Stimulated activated CD4-positive, alpha-beta T cell treated with anti-CD3 and anti-CD28 coated beads, Interleukin-15, amount 100 ng/mL, for 48 hours (primary cell): ENCODE data around the gene STK32B.
"Not testable (repeated sequence)": the region's sequence is repeated elsewhere in the genome, so short reads cannot be mapped to it uniquely, and the experiment has no call there.

ENCODE experiments used
- DNase-seq, 2 donors: peaks; one replicate each; pipeline ENCODE4 v3.0.0-alpha.2; 2020; ENCODE audit warnings: low read depth in 2 of 2

STK32B gene

DNA sequence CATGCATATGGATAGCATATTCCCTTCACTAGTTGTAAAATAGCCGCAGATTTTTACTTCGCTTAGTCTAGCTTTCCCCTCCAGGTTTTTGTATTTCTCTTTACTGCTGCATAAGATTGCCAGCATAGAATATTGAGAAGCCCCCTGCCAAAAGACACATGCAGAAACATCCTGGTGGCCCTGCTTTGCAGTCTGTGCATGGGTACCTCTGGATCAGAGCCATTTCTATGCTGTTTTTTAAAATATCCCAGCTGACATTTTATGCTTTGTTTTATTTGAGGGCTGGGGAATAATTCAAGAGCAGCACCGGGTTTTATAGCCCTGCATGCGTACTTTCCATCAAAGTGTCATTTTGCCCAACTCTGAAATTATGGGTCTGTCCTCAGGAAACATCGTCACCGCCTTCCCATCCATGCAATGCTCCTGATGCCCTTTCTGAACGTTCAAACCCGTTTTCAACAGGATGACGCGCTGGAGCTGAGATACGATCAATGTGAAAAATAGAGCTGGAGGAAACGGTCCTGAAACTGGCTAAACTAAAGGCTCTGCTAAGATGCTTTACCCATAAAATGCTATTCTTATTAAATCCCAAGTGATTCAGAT is 342.7 kb downstream of the STK32B start:
- DNase-seq: no peak

DNA sequence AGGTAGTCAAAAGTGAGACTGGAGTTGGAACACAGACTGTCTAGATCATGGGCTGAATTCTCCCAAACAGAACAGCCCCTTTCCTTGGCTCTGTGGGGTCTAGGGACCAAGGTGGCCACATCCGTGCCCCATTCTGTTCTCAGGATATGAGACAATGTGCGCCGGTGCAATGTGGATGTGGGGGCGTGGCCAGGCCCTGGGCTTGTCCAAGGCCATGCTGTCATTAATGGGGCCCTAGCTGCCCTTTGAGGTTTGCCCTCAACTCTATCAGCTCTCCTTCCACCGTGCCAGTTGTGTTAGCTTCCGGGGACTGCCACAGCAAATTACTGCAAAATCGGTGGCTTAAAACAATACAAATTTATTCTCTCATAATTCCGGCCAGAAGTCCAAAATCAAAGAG is 344.5 kb downstream of the STK32B start:
- DNase-seq: no peak

DNA sequence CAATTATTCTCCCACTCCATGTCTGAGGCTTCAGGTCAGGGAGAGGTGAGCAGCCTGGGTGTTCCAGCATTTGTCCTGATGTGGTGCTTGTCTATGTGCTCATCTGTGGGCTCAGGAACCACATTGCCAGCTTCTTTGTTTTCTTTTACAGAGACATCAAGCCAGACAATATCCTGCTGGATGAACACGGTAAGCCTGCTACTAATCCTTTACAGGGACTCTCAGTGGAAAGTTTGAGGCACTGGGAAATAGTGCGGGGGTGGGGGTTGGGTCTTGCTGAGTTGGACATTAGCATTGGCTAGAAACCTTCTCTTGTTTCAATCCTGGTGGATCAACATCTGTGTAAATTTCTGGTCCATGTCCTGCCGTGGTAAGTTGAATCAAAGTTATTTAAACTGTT is 346.8 kb downstream of the STK32B start:
- no peak for DNase-seq

DNA sequence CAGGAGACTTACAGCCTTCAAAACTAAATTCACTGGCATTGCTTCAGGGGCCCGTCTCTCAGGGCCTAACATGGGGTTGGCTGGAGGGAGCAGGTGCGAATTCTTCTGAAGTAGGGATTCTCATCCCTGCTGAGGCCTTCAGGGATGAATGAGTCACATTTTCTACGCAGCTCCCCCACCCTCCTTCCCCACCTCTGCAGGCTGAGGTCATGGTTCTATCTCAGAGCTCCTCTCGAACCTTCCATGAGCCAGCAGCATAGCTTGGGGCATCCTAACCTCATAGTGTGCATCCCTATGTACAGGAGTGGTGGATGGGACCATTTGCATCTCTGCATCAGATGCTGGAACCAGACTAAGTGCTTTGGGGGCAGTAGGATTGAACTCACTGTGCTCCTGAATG is 347.8 kb downstream of the STK32B start:
- DNase-seq: no peak

DNA sequence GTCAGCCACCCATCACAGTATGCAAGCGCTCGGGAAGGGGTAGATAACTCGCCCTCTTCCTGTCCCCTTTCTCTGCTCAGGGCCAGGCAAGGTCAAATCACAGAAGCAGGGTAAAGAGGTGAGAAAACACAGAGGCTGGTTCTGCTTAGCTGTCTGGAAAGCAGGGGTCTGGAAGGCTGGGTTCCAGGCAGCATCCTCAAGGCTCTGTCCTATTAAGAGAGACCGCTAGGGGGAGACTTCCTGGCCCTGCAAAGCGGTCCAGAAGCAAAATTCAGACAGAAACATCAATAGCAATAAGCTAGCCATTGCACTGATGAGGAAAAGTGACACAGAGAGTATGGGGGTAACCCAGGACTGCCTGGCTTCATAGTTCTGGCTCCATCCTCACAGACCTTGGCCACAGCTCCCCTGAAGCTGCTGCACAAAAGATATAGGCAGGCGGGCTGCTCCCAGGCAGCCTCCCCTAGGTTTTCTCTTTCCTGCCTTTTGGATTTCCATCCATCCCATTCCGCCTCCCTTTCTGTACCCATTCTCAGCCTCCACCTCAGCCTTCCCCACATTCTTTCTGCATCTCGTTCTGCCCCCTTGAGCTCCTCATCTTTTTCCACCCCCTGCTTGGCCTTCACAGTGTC is 348.6 kb downstream of the STK32B start:
- no peak for DNase-seq

DNA sequence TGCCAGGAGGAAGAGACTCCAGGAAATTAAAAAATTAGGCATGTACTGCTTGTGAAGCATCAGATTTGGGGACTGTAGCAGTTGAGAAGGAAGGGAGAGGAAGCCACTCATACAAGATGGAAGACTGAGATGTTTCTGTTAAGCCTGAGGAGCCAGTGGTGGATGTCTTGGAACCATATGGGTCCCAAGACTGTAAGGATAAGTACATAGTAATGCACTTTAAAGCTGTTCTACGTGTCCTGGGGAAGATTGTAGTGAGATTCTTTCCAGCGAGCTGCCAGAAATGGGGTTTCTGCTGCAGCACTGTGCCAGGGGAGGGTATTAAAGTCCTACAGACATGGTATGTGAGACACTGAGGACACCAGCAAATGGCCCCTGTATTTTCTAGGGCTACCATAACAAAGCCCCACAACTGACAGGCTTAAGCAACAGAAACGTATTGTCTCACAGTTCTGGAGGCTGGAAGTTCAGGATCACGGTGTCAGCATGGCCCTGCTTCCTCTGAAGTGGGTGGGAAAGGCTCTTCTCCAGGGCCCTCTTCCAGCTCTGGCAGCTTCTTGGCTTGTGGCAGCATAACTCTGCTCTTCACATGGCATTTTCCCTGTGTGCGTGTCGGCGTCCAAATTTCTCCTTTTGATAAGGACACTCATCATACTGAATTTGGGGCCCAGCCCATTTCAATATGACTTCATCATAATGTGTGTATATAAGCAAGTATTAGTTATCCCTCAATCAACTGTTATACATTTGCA is 352.6 kb downstream of the STK32B start:
- no peak for DNase-seq

DNA sequence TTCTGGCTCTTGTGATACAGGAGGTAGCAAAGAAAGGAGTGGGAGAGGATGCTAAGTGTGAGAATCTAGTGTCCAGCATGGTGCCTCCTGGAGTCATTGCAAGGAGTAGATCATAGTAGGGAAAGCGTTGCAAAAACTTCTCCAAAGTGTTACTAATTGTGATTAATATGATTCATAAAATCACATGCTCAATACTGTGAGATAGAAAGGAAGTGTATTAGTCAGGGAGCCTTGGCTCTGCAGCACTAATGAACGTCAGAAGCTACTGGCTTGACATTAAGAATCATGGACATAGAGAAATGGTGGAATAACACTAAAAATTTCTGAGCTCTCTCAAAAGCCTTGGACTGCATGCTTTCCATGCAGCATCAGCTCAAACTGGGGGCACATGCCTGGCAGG is 358.0 kb downstream of the STK32B start:
- DNase-seq: no peak

DNA sequence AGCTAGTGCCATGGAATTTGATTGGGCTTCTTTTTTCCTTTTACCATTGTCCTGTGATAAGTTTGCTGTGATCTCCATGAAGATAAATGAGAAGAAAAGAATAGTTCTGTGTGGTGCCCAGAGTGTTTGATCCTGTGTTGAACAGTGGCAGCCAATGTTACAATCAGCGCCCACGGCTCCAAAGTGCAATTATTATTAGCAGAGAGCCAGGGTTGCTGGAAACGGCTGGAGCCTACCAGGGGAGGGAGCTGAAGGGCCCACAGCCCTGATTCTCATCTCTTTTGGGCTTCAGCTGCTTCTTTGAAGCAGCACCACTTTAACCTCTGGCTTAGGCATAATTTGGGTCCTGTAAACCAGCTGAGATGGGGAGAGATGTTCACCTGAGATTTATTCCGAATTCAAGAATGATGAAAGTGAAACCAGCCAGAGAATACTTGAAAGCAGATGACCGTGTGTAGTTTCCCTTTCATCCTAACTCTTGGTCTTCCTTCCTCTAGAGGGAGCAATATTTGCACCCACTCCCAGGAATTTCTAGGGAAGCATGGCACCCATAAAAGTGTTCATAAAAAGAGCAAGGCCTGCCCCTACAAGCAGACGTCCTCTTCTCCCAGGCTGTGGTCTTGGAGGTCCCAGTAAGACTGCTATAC is 358.8 kb downstream of the STK32B start:
- DNase-seq: no peak

DNA sequence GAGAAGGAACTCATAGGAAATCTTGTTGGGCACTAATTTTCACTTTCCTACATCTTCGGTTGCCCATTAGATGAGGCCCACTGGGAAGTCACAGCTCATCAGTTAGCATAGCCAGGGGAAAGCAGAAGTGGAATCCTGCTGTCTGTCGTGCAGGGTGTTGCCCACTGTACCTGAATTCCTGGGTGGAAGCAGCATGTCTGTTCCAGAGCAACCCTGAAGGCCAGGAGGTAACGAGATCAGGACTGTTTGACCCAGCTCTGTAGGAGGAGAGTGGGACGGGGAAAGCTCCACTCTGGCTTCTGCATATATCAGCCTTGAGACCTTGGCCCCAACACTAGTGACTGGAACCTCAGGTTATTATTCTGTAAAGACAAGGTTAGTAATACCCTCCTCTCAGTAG is 361.0 kb downstream of the STK32B start:
- DNase-seq: no peak

DNA sequence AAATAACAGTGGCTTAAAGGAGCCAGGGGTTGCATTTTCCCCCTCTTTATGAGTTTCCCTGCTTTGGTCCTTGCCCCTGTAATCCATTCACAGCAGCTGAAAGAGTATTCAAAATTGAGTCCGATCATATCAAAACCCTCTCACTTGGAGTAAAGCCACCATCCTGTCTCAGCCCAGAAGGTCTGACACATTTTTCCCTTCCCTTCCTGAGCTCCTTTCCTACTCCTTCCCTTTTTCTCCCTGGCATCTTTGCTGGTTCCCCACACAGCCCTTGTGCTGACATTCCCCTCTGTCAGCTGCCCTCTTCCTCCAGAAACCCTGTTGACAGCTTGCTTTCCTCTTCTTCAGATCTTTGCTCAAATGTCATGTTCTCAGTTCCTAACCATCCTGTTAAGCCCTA is 361.5 kb downstream of the STK32B start:
- no peak for DNase-seq

DNA sequence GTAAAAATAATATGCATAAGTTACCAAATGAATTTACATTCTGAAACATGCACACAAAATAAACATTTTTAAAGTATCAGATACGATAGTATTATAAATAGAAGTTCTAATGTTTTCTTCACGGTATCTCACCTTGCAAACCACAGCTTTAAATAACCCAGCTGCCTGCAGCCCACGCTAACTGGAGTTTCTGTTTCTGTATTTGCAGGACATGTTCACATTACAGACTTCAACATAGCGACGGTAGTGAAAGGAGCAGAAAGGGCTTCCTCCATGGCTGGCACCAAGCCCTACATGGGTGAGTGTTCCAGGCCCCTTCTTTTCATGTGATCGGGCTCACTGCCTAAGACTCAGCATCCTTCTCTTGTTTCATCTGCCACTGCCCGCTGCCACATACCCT is 365.4 kb downstream of the STK32B start:
- no peak for DNase-seq

DNA sequence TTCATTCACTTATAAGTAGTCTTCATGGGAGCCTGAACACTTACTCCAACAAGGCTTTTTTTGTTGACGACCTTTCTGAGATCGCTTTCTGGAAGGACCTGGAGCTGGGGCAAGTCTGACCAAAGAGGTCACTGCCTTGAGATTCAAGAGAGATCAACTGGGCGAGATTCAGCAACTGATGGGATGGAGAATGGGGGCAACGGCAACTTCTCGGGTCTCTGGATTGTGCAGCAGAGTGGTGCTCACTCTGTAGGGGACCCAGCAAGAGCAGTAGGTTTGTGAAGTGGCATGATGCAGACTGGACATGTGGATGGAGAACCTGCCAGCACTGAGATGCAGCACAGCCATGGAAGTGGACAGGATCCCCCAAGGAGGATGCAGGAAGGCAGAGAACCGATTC is 369.0 kb downstream of the STK32B start:
- DNase-seq: no peak

DNA sequence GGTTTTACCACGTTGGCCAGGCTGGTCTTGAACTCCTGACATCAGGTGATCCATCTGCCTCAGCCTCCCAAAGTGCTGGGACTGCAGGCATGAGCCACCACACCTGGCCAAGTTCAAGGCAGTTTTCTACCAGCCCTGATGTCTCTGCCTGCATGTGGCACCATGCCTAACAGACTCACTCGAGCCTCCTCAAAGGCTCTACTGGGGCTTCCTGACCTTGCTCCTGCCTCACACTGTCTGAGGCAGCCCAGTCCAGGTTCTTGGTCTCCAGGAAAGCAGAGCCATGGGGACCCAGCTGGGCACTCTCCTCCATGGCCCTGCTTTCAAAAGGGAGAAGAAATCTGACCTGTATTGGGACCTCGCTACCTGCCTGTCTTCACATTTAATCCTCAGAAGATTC is 370.1 kb downstream of the STK32B start:
- DNase-seq: no peak

DNA sequence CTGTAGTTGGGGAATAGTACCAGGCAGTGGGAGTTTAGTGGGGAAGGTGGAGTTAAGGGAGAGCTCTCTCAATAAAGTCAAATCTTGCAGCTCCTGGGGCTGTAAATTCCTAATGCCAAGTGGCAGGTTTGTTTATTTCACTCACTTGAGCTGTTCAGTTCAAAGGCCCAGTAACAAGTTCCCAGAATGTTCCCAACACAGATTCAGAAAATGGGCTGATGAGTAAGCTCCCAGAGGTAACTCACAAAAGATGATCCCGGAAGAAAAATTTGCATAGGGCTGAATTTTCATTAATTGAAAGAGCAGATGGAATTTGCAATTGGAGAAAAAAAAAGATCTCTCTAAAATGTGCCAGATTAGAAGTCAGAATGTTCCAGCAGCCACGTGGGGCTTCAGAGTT is 370.9 kb downstream of the STK32B start:
- DNase-seq: no peak

DNA sequence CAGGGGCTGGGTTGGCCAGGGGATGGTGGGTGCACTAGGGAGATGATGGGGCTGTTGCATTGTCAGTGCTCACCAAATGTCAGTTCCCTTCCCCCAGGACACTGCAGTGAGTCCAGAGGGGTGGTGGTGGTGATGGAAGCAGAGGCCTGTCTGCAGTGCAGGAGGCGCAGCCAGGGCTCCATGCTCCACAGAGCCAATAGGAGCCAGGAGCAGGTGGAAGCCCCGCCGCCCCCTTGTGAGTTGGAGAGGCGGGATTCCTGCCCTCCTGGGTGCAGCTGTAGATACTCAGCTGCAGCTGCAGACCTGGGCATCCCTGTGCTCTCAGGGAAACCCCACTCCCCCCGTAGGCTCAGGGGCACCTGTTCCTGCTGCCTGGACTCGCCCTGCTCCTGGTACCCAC is 372.4 kb downstream of the STK32B start:
- DNase-seq: no peak

DNA sequence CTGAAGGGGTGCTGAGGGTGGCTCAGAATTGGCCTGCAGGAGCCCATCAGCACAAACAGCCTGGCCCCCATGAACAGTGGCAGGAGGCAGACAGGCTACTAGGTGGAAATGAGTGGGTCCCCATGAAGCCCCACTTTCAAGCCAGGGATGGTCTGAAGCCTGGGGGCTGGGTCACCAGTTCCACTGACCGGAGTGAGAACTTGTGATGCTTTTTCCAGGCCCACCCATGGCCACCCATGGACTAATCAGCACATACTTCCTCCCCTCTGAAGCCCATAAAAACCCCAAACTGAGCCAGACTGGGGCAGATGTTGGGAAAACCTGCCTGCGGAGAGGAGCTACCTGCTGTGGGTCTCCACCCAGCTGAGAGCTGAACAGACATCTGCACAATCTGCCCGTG is 372.9 kb downstream of the STK32B start:
- no peak for DNase-seq

DNA sequence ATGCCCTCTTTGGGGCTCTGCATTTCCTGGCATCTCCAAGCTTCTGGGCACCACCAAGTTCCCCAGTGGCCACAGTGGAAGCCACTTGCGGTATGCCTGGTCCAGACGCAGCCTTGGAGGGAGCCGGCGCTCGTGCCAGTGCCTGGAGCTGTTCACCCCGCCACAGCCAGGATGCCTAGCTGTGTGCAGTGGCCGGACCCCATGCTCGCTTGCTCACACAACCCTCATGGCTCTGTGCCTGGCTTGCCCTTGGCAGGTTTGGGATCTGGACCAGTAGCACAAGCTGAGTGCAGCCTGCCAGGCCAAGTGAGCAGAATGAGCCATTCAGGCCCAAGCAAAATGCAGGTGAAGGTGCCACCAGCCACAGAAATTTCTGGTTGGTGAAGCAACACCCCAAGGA is 373.6 kb downstream of the STK32B start:
- DNase-seq: no peak

DNA sequence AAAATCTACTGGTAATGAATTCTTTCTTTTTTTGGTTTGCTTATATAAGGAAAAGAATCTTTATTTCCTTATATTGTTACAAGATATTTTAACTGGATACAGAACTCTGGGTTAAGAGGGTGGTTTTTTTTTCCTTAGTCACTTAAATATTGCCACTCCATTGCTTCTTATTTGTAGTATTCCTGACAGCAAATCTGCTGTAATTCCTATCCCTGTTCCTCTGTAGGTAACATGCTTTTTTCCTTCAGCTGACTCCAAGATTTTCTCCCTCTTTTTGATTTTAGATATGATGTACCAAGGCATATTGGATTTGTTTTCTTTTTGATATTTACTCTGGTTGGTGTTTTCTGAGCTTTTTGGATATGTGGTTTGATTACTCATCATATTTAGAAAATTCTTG is 378.5 kb downstream of the STK32B start:
- DNase-seq: no peak

DNA sequence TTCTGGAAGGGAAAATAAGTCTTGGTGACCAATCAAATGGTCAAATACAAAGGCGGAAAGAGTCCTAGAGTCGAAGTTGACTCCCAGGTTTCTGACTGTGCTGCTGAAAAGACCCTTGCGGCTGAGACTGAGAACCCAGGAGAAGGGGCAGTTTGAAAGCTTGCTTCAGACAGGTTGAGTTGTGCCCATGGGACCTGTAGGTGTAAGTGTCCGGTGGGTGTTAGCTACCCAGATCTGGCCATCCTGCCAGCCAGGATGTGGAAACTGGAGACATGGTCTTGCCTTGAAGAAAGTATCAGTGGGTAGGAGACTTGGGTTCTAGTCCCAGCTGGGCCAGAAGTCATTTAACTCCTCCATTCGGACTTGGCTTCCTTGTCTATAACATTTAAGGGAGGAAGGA is 381.9 kb downstream of the STK32B start:
- no peak for DNase-seq

DNA sequence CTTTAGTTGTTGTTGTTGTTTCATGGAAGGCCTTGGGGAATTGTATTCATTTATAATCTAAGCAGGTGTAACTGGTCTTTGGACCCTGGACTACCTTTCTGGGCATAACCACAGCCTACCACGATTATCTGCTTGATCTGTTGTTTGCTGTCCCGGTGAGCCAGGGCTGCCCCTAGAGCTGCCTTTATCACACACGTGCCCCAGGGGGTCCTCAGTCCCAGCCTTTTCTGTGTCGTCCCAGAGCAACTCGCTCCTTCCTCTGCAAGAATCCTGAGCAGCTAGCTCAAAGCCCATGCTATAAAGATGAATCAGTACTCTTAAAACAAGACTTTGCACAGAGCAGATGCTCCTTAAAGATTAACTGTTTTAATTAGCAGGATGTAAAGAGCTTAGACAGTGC is 383.9 kb downstream of the STK32B start:
- no peak for DNase-seq

DNA sequence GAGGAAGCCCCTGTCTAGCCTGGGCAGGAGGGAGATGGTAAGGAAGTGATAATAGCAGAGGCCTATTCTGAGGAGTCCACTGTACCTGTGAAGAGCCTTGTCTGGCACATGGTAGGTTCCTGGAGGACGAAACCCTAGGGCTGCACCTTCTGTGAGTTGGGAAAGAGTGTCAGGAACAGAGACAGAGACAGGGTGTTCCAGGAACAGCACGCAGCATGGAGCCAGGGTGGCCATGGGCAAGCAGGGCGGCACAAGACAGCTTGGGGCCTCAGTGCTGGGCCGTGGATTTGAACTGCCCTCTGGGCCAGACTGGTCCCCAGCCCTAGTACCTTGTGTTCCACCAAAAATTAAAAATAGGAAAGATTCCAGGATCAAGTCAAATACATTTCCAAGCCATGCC is 384.5 kb downstream of the STK32B start:
- no peak for DNase-seq

DNA sequence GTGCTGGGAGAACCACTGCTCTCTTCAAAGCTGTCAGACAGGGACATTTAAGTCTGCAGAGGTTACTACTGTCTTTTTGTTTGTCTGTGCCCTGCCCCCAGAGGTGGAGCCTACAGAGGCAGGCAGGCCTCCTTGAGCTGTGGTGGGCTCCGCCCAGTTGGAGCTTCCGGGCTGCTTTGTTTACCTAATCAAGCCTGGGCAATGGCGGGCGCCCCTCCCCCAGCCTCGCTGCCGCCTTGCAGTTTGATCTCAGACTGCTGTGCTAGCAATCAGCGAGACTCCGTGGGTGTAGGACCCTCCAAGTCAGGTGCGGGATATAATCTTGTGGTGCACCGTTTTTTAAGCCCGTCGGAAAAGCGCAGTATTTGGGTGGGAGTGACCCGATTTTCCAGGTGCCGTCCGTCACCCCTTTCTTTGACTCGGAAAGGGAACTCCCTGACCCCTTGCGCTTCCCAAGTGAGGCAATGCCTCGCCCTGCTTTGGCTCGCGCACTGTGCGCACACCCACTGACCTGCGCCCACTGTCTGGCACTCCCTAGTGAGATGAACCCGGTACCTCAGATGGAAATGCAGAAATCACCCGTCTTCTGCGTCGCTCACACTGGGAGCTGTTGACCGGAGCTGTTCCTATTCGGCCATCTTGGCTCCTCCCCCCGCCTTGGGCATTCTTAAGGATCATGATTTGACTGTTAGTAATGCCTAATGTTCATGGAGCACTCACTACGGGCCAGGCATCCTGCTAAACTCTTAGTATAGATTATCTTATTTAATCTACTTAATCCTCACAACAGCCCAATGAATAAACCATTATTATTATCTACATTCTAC is 392.9 kb downstream of the STK32B start:
- not testable (repeated sequence) for DNase-seq
